Astrocyte of the spinal cord (primary cell): ENCODE data around the gene RING1.

Source experiments
- DNase-seq: peaks from one replicate; pipeline ENCODE4 v3.0.0; 2011; ENCODE audit warnings: low read depth, low spot score
- H3K4me3 ChIP-seq: 2 replicates; pipeline ENCODE4 v1.5.1; 2011; ENCODE audit warnings: low read depth, mild to moderate bottlenecking, low read length, moderate library complexity
- CTCF ChIP-seq: IDR thresholded peaks from 2 replicates; pipeline ENCODE4 v1.5.1; 2012; ENCODE audit warnings: low read depth, mild to moderate bottlenecking, low read length, inconsistent platforms
- in situ Hi-C: cut with HindIII; loops from 2 replicates; pipeline ENCODE4 v1.10.0; 2017; ENCODE audit warnings: low sequenced_read_pairs

The RING1 gene

DNA sequence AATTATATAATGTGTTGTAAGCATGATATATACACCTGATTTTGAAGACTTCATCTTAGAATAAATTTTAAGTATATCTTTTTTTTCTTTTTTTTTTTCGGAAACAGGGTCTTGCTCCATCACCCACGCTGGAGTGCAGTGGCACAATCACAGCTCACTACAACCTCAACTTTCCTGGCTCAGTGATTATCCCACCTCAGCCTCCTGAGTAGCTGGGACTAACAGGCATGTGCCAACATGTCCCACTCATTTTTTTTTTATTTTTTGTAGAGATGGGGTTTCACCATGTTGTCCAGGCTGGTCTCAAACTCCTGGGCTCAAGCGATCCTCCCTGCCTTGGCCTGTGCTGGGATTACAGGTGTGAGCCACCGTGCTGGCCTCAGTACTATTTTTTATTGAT is 46.3 kb downstream of the RING1 start:
- DNase-seq = no peak
- TF ChIP-seq CTCF = no peak
- in situ Hi-C loops = no loop called here
- no peak overlapping the region for H3K4me3 ChIP-seq

- H3K4me3 ChIP-seq = no peak overlapping the region
- DNase-seq = no peak
- no peak for TF ChIP-seq CTCF
- in situ Hi-C loops = no loop called here
These were observed 50.7 kb downstream of the RING1 start for GRCh38 chr6:33259032-33259431.
